ENCODE results near the gene SPOP.

The SPOP gene

GRCh38 chr17:49616601-49617131, 61.2 kb downstream of the SPOP start:
- no peak overlapping the region for H3K4me3 ChIP-seq (ENCODE audit: low read depth, low read length)

DNA sequence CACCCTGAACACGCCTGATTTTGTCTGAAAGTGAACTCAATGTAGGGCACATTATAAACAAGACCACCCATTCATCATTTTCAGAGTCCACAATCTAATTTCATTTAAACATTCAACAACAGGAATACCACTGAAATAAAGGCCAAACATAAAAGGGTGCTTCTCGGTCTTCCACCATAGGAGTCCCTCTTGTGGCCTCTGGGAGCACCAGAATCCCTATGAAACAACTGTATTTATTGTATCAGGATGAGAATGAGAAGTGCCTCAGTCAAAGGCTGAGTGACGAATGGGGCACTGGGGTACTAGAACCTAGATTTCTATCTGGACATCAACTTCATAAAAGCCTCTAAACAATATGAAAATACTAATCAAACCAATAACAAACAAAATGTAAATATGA, 61.8 kb downstream of the SPOP start:
- TF ChIP-seq CTCF (IDR thresholded peaks at IDR 0.05; ENCODE audit: borderline replicate concordance, insufficient read depth, low read depth, low read length) = no peak
- H3K4me3 ChIP-seq (ENCODE audit: low read depth, low read length) = no peak overlapping the region

More at GRCh38 chr17:49616601-49617131, 61.2 kb downstream of the SPOP start:
- no peak for TF ChIP-seq CTCF (IDR thresholded peaks at IDR 0.05; ENCODE audit: borderline replicate concordance, insufficient read depth, low read depth, low read length)

DNA sequence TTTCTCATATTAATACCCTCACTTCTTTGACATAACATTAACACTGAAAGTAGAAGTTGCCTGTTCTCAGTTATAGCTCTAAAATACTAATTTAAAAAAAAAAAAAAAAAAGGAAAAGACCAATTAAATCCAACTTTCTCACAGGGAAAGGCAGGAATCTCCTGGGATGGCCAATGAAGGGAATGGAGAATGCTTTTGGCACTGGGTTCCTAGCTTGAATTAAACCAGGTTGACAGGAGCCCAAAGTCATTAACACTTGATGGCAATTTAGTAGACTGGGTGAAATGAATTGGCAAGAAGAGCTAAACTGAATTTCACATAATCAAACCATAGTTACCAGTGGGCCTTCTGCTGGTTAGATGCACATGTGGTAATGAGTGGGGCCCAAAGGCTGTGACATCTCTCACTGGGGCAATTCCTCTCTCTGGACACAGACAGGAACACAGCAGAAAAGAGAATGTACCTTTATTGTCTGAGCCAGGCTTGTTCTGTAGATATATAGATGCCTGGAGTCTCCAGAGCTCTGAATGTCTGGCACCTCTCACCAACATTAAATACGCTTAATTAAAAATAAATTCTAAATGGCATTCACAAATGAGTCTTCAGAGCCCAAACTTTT, 64.6 kb downstream of the SPOP start:
- no peak overlapping the region for H3K4me3 ChIP-seq (ENCODE audit: low read depth, low read length)
- no peak for TF ChIP-seq CTCF (IDR thresholded peaks at IDR 0.05; ENCODE audit: borderline replicate concordance, insufficient read depth, low read depth, low read length)

- no peak overlapping the region for H3K4me3 ChIP-seq (ENCODE audit: low read depth, low read length)
- TF ChIP-seq CTCF (IDR thresholded peaks at IDR 0.05; ENCODE audit: borderline replicate concordance, insufficient read depth, low read depth, low read length) = no peak
These were observed 65.2 kb downstream of the SPOP start for GRCh38 chr17:49612726-49613125.

DNA sequence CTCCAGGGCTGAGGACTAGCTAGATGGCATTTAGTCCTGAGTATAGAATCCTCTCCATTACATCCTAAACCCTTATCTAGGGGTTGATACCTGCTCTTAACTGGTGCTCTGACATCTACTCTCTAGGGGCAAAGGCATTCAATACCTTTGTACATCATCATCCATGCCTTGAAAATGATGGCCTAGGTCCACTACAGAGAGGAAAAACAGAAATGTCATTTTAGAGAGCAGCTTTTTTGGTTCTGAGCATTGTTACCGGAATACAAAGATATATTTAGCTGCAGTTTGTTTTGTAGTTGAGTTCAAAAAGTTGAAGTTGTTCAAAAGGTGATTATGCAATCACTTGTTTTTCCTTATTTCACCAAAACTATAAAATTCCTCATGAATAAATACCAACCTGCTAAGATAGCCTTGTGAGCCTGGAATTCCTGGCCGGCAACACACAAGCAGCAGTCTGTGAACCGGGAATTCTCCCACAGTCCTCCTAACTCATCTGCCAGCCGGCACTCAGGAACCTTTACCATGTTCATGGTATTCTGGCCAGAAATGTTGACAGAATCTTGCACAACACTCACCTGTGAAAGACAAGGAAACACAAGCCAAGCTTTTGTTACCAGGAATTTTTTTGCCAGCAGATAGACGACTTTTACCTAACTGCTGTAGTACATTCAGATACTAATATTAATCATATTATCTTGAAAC, 66.9 kb downstream of the SPOP start:
- no peak overlapping the region for H3K4me3 ChIP-seq (ENCODE audit: low read depth, low read length)
- TF ChIP-seq CTCF (IDR thresholded peaks at IDR 0.05; ENCODE audit: borderline replicate concordance, insufficient read depth, low read depth, low read length) = no peak

DNA sequence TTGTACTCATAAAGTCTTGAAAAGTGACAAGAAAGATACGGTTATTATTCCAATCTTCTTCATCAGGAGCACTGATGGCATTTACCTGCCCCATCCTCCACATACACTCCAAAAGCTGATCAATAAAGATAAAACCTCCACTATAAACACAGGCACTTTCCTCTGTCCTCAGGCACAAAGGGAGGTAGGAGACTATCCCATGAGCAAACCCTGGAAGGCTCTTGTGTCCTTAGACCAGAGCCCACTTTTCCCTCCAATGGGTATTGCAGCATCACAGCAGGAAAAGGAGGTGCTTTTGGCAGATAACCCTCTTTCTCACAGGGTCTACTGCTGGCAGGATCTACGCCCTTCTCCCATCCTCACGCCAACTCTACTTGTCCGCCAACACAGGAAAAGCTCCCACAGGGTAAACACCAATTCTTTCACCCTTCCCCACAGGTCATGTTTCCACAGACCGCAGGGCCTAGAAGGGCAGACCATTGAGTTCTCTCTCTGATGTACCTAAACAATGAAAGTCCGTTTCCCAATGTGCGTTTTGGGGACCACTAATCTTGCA, 73.5 kb downstream of the SPOP start:
- no peak overlapping the region for H3K4me3 ChIP-seq (ENCODE audit: low read depth, low read length)
- no peak for TF ChIP-seq CTCF (IDR thresholded peaks at IDR 0.05; ENCODE audit: borderline replicate concordance, insufficient read depth, low read depth, low read length)

All from GM12875 (cell line).